OCI-LY3 (cell line): Measurements from ENCODE around the gene TGM1.

ENCODE experiments used
- H2AFZ ChIP-seq: fragments of 200-600, 300-600 bp; shearing (Covaris generic); 2 replicates; pipeline ENCODE4 v1.6.0; 2014; ENCODE audit warnings: antibody characterized with exemption, low read depth, low read length
- H3K27ac ChIP-seq: fragments of 200-600, 300-600 bp; sonication (generic); 2 replicates; pipeline ENCODE4 v1.5.1; 2014; ENCODE audit warnings: mild to moderate bottlenecking, low read length, moderate library complexity, mixed read lengths
- H3K27me3 ChIP-seq: fragments of 200-600, 300-600 bp; sonication (generic); 2 replicates; pipeline ENCODE4 v1.6.1; 2014; ENCODE audit warnings: low read depth, low read length, mixed read lengths
- H3K36me3 ChIP-seq: fragments of 200-600, 300-600 bp; sonication (generic); replicated peaks from 2 replicates; pipeline ENCODE3; 2014; ENCODE audit warnings: low read depth, low read length, mixed read lengths
- H3K4me1 ChIP-seq: fragments of 300-600, 200-600 bp; sonication (generic); 2 replicates; pipeline ENCODE4 v1.6.1; 2014; ENCODE audit warnings: low read length, mixed read lengths
- H3K4me2 ChIP-seq: fragments of 200-600, 300-600 bp; sonication (generic); 2 replicates; pipeline ENCODE4 v1.6.1; 2014; ENCODE audit warnings: low read length, mixed read lengths
- H3K4me3 ChIP-seq: fragments of 300-600, 200-600 bp; sonication (generic); 2 replicates; pipeline ENCODE4 v1.5.1; 2014; ENCODE audit warnings: antibody characterized with exemption, mild to moderate bottlenecking, low read length, moderate library complexity
- H3K79me2 ChIP-seq: fragments of 300-600, 200-600 bp; shearing (Covaris generic); 2 replicates; pipeline ENCODE4 v1.6.1; 2014; ENCODE audit warnings: mild to moderate bottlenecking, low read length, mixed read lengths
- H3K9ac ChIP-seq: fragments of 300-600, 200-600 bp; shearing (Covaris generic); 2 replicates; pipeline ENCODE4 v1.6.0; 2014; ENCODE audit warnings: mild to moderate bottlenecking, low read length, moderate library complexity
- H3K9me3 ChIP-seq: fragments of 200-600, 300-600 bp; shearing (Covaris generic); 2 replicates; pipeline ENCODE4 v1.6.1; 2014; ENCODE audit warnings: low read length, mixed read lengths; ENCODE audit not compliant: insufficient read depth
- H4K20me1 ChIP-seq: fragments of 200-600, 300-600 bp; sonication (generic); 2 replicates; pipeline ENCODE4 v1.6.1; 2016; ENCODE audit warnings: low read length, mixed read lengths; ENCODE audit not compliant: insufficient read depth
- EZH2phosphoT487 ChIP-seq: fragments of 200-600 bp; shearing (Covaris generic); IDR thresholded peaks from 2 replicates; pipeline ENCODE4 v1.6.1; 2018; ENCODE audit warnings: antibody characterized with exemption, mixed run types, low read depth
- TF ChIP-seq, protein P1 (sequence below): fragments of 200-600, 300-600 bp; sonication (generic); IDR thresholded peaks from 2 replicates; pipeline ENCODE4 v1.5.1; 2014; ENCODE audit warnings: antibody characterized with exemption, low read length, low read depth

The TGM1 gene

DNA sequence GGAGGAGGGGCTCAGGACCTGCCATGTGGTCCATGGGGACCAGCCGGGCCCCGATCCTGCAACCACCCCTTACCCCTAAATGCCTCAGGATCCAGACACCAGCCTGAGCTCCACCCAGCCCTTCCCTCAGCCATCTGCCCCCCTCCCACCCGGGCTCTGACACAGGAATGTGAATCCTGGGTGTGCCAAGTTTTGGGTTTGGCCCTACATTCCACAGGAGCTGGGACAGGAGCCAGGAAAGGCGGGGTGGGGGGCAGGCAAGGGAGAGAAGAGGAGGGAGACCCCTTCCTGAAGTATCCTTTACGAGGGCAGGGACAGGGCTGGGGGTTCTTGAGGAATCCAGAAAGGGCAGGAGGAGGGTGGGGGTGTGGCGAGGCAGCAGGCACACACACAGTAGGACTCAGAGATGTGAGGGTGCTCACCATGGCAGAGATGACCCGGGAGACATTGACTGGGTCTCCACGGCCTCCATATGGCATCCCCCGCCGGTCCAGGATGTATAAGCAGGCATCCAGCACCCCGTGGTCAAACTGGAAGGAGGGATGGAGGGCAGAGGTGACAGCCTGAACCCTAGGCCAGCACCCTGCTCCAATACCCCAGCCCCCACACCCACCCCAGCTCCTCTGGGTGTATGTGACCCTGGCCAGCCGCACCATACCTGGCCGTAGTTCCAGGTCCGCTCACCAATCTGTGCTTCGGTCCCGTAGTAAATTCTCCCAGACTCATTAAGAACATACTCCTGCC, 3.5 kb downstream of the TGM1 start:
- no peak overlapping the region for H2AFZ ChIP-seq
- TF ChIP-seq, protein P1, sequence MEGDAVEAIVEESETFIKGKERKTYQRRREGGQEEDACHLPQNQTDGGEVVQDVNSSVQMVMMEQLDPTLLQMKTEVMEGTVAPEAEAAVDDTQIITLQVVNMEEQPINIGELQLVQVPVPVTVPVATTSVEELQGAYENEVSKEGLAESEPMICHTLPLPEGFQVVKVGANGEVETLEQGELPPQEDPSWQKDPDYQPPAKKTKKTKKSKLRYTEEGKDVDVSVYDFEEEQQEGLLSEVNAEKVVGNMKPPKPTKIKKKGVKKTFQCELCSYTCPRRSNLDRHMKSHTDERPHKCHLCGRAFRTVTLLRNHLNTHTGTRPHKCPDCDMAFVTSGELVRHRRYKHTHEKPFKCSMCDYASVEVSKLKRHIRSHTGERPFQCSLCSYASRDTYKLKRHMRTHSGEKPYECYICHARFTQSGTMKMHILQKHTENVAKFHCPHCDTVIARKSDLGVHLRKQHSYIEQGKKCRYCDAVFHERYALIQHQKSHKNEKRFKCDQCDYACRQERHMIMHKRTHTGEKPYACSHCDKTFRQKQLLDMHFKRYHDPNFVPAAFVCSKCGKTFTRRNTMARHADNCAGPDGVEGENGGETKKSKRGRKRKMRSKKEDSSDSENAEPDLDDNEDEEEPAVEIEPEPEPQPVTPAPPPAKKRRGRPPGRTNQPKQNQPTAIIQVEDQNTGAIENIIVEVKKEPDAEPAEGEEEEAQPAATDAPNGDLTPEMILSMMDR = no peak
- TF ChIP-seq EZH2phosphoT487 = no peak
- no peaks in the 10 kb centered on the region for H4K20me1 ChIP-seq
- H3K4me3 ChIP-seq = no peak overlapping the region
- H3K79me2 ChIP-seq = no peaks in the 10 kb centered on the region
- H3K9ac ChIP-seq = no peak overlapping the region
- no peaks in the 10 kb centered on the region for H3K9me3 ChIP-seq
- no peaks in the 10 kb centered on the region for H3K36me3 ChIP-seq
- no peaks in the 10 kb centered on the region for H3K27me3 ChIP-seq
- no peaks in the 10 kb centered on the region for H3K4me1 ChIP-seq
- no peak overlapping the region for H3K4me2 ChIP-seq
- no peak overlapping the region for H3K27ac ChIP-seq

DNA sequence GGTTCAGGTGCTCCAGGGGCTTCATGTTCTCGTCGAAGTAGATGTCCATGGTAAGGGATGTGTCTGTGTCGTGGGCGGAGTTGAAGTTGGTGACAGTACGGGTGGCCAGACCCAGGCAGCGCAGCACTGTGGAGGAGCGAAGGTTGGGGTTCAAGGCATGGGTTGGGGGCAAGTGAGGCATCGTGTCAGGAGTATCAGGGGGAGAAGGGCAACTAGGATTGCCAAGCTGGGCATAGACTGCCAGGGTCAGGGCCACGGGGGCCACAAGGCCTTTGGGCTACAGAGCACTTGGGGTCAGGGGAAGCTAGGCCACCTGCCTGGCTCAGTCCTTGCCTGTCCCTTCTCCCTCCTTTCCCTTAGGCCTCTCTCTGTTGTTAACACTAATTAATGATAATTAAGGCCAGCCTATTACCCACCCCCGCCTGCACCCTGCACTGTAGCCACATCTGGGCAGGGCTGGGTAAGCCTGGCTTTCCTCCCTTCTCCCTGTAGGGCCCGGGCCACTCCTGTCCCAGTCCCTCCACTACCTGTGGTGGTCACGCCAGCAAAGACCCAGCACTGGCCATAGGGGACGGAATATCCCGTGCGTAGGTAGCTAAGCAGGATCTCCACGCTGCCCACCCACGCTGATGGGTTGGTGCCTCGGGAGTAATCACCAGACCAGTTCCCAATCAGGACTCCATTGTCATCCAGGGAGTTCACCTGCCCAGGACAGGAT, 4.3 kb downstream of the TGM1 start:
- no peak overlapping the region for H3K4me3 ChIP-seq
- no peaks in the 10 kb centered on the region for H4K20me1 ChIP-seq
- no peak overlapping the region for H2AFZ ChIP-seq
- no peak overlapping the region for H3K4me2 ChIP-seq
- TF ChIP-seq, protein P1 = no peak
- no peak for TF ChIP-seq EZH2phosphoT487
- no peaks in the 10 kb centered on the region for H3K4me1 ChIP-seq
- H3K27ac ChIP-seq = no peak overlapping the region
- H3K9me3 ChIP-seq = no peaks in the 10 kb centered on the region
- no peaks in the 10 kb centered on the region for H3K79me2 ChIP-seq
- H3K9ac ChIP-seq = no peak overlapping the region
- no peaks in the 10 kb centered on the region for H3K36me3 ChIP-seq
- H3K27me3 ChIP-seq = no peaks in the 10 kb centered on the region

DNA sequence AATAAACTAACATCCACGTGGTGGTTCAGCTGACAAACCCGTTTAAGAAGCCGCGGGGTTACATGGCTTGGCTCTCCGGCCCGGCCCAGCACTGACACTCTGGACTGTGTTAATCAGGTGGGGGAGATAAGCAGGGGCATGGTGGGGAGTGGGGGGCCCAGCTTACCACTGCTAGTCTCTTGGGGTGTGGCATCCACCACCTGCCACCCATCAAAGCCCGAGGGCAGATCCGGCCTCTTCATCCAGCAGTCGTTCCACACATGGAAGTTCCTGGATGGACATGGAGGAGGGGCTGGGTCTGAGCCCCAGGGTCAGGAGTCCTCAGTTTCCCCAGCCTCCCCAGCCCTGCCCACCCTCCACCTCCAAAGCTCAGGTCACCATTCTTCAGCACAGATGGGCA, 4.9 kb downstream of the TGM1 start:
- no peaks in the 10 kb centered on the region for H3K36me3 ChIP-seq
- no peaks in the 10 kb centered on the region for H3K79me2 ChIP-seq
- no peaks in the 10 kb centered on the region for H3K9me3 ChIP-seq
- no peak overlapping the region for H3K27ac ChIP-seq
- no peaks in the 10 kb centered on the region for H3K27me3 ChIP-seq
- TF ChIP-seq EZH2phosphoT487 = no peak
- TF ChIP-seq, protein P1 = no peak
- no peak overlapping the region for H3K4me2 ChIP-seq
- H3K4me1 ChIP-seq = no peaks in the 10 kb centered on the region
- H3K4me3 ChIP-seq = no peak overlapping the region
- no peaks in the 10 kb centered on the region for H4K20me1 ChIP-seq
- H2AFZ ChIP-seq = no peak overlapping the region
- no peak overlapping the region for H3K9ac ChIP-seq

DNA sequence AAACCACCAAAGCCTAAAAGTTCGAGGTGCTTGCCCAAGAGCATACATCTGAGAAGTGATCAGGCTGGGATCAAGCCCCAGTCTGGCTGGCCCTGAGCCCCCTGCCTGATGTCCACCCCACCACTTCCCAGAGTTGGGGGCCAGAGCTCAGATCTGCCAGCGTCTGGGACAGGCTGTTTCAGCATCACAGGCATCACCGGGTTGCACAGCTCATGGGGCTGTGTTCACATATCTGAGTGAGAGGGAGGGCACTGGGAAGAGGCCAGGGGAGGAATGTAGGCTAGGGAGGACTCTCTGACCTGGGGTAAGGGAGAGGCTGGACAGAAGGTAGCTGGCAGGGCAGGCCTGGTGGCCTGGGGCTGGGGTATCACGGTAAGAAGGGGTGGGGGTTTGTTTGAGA, 6.0 kb downstream of the TGM1 start:
- no peak overlapping the region for H3K27ac ChIP-seq
- H3K4me3 ChIP-seq = no peak overlapping the region
- no peaks in the 10 kb centered on the region for H3K9me3 ChIP-seq
- H3K9ac ChIP-seq = no peak overlapping the region
- no peak overlapping the region for H2AFZ ChIP-seq
- no peak overlapping the region for H3K4me2 ChIP-seq
- H3K79me2 ChIP-seq = no peaks in the 10 kb centered on the region
- H3K27me3 ChIP-seq = no peaks in the 10 kb centered on the region
- no peaks in the 10 kb centered on the region for H3K36me3 ChIP-seq
- no peaks in the 10 kb centered on the region for H3K4me1 ChIP-seq
- H4K20me1 ChIP-seq = no peaks in the 10 kb centered on the region
- TF ChIP-seq EZH2phosphoT487 = no peak
- TF ChIP-seq, protein P1 = no peak
